Adipocyte (in vitro differentiated cells): ENCODE data around the gene JKAMP.

ENCODE experiments used
- DNase-seq: peaks from one replicate; pipeline ENCODE4 v3.0.0-alpha.2; 2015; ENCODE audit warnings: low read depth
- H3K27me3 ChIP-seq: replicated peaks from 2 replicates; pipeline ENCODE4 v1.7.0; 2013; ENCODE audit warnings: mild to moderate bottlenecking, low read length, moderate library complexity; ENCODE audit not compliant: control insufficient read depth, insufficient read depth
- H3K36me3 ChIP-seq: 2 replicates; pipeline ENCODE4 v1.7.0; 2013; ENCODE audit warnings: low read length, mild to moderate bottlenecking, moderate library complexity; ENCODE audit not compliant: control insufficient read depth, insufficient read depth, severe bottlenecking
- H3K4me1 ChIP-seq: 2 replicates; pipeline ENCODE4 v1.7.0; 2013; ENCODE audit warnings: mild to moderate bottlenecking, low read length, moderate library complexity; ENCODE audit not compliant: control insufficient read depth, insufficient read depth
- H3K4me3 ChIP-seq: 2 replicates; pipeline ENCODE4 v1.7.0; 2013; ENCODE audit warnings: mild to moderate bottlenecking, low read length, moderate library complexity
- H3K9ac ChIP-seq: 2 replicates; pipeline ENCODE4 v1.7.0; 2013; ENCODE audit warnings: mild to moderate bottlenecking, low read length, moderate library complexity
- H3K9me3 ChIP-seq: 2 replicates; pipeline ENCODE4 v1.7.0; 2013; ENCODE audit warnings: mild to moderate bottlenecking, low read length, moderate library complexity; ENCODE audit not compliant: control insufficient read depth

JKAMP gene

GRCh38 chr14:59543873-59544272 is 59.6 kb downstream of the JKAMP start:
- no peaks in the 10 kb centered on the region for H3K4me1 ChIP-seq
- H3K27me3 ChIP-seq: peaks cover 5% of the 10 kb centered on the region
- no peak overlapping the region for H3K9ac ChIP-seq
- H3K9me3 ChIP-seq: no peaks in the 10 kb centered on the region
- no peak overlapping the region for H3K4me3 ChIP-seq
- H3K36me3 ChIP-seq: no peaks in the 10 kb centered on the region
- no peak for DNase-seq

GRCh38 chr14:59547310-59547709 is 63.0 kb downstream of the JKAMP start:
- Histone ChIP-seq H3K4me1 (no peaks in the 10 kb centered on the region), H3K9ac (no peak overlapping the region), H3K27me3 (peaks cover 6% of the 10 kb centered on the region), H3K4me3 (no peak overlapping the region), H3K36me3 (no peaks in the 10 kb centered on the region), H3K9me3 (no peaks in the 10 kb centered on the region)
- DNase-seq: no peak
